ENCODE measurements around the gene COLEC12.

GRCh38 chr18:313931-314330 lies 186.6 kb downstream of the COLEC12 start:
- no peak for TF ChIP-seq CTCF (conservative IDR thresholded peaks at IDR 0.05)
- no peak for TF ChIP-seq EZH2 (IDR thresholded peaks at IDR 0.05; ENCODE audit: low read depth)
